Activated CD8-positive, alpha-beta memory T cell treated with anti-CD3 and anti-CD28 coated beads, Interleukin-2, amount 10 ng/mL, durations not matched to agents 7 days and 5 days (primary cell): ENCODE results near the gene SNAI3. TPM values are rescaled to one million over a fixed set of nuclear protein-coding genes. Genes with fewer than 3 reads are reported as not detected.

Experiments
- ATAC-seq: fragments of 150-1000 bp; cut with Tn5 transposase; one replicate; pipeline ENCODE4 v1.10.0; 2021; ENCODE audit warnings: moderate library complexity
- CTCF ChIA-PET: fragments of 350-600 bp; sonication (Branson Sonifier 250); formaldehyde crosslinking; loops from one replicate; lab custom pipeline; 2021; ENCODE audit warnings: antibody characterized with exemption; lab: Charles Lee
- DNase-seq: peaks from one replicate; pipeline ENCODE4 v3.0.0-alpha.2; 2020
- H3K27ac Mint-ChIP-seq: one replicate; pipeline ENCODE4 v1.8.0; 2021; ENCODE audit warnings: mild to moderate bottlenecking, mixed read lengths
- H3K27me3 Mint-ChIP-seq: one replicate; pipeline ENCODE4 v1.8.0; 2021; ENCODE audit warnings: mixed read lengths
- H3K36me3 Mint-ChIP-seq: one replicate; pipeline ENCODE4 v1.8.0; 2021; ENCODE audit warnings: mild to moderate bottlenecking, mixed read lengths
- H3K4me1 Mint-ChIP-seq: one replicate; pipeline ENCODE4 v1.8.0; 2021; ENCODE audit warnings: mixed read lengths
- H3K4me3 Mint-ChIP-seq: one replicate; pipeline ENCODE4 v1.8.0; 2021; ENCODE audit warnings: mild to moderate bottlenecking, moderate library complexity, mixed read lengths
- H3K9me3 Mint-ChIP-seq: one replicate; pipeline ENCODE4 v1.8.0; 2022; ENCODE audit warnings: low read depth, mixed read lengths
- microRNA-seq: library from miRNA; unstranded; fragments of <30 nt; microRNA quantifications from one replicate; pipeline ENCODE4 v1.2.0, GENCODE V29; 2022
- total RNA-seq, 2 experiments: library from RNA; stranded (reverse); gene quantifications; one replicate each; pipeline ENCODE4 v1.2.3, GENCODE V29; 2021

The SNAI3 gene
- total RNA-seq, 2 experiments from 2014 or later, result 5.6 to 14.1 TPM

DNA sequence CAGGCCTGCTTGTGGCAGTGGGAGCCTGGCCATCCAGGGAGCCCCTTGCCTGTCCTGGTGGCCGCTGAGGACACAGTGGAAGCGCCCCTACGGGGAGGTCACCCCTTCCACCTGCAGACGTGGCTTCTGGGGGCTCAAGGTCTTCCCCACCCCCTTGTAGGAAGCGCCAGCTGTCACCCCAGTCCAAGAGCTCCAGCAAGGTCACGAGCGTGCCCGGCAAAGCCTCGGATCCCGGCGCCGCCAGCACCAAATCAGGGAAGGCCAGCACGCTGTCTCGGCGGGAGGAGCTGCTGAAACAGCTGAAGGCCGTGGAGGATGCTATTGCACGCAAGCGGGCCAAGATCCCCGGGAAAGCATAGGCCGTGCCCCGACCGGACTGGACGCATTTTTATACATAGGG is 55.4 kb downstream of the SNAI3 start:
- Mint-ChIP-seq H3K36me3 (peaks cover 17% of the 10 kb centered on the region), H3K4me1 (peaks cover 15% of the 10 kb centered on the region), H3K4me3 (no peak overlapping the region), H3K9me3 (no peaks in the 10 kb centered on the region), H3K27me3 (peaks cover under 1% of the 10 kb centered on the region), H3K27ac (no peak overlapping the region)
- ATAC-seq, result no peak
- CTCF ChIA-PET, result interaction anchor here (1.5 kb wide), 1 partner anchor 71 kb away, joined by 3 read pairs; no protein-coding TSS in a partner anchor
- DNase-seq, result no peak

DNA sequence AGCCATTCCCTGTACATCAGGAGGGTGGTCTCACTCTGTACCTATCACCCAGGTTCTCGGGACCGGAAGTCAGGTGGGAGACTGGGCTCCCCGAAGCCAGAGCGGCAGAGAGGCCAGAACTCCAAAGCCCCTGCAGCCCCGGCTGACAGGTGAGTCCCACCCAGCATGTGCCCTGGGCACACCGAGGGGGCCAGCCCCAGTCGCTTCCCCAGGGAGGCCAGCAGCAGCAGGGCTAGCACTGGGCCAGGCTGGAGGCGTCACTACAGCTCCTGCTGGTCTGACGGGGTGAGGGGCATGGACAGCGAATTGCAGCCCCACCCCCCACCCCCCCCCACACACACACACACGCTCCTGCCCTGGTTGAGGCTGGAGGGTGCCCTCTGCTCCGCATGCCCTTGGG is 55.9 kb downstream of the SNAI3 start:
- ATAC-seq (no peak), DNase-seq (no peak)
- CTCF ChIA-PET, result interaction anchor here (1.5 kb wide), 1 partner anchor 71 kb away, joined by 3 read pairs; no protein-coding TSS in a partner anchor
- Mint-ChIP-seq H3K4me3 (no peak overlapping the region), H3K4me1 (peaks cover 14% of the 10 kb centered on the region), H3K36me3 (peaks cover 17% of the 10 kb centered on the region), H3K9me3 (no peaks in the 10 kb centered on the region), H3K27ac (no peak overlapping the region), H3K27me3 (no peaks in the 10 kb centered on the region)

DNA sequence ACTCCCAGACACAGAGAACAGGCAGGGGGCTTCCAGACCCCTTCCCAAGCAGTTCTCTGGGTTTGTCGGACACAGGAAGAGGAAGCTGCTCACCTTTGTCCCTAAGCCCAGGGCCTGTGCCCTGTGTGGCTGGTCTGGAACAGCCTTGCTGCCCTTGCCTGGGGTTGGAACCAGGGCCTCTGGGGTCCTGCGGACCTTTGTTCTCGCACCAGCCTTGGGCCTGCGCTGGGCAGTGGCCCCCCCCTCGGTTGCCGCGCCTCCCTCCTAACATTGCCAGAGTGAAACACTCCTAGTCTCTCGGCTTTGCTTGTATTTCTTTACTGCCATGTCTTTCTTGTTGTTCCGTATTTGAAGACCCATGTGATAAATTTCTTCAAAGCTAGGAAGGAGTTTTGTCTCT is 56.5 kb downstream of the SNAI3 start:
- Mint-ChIP-seq H3K4me3 (no peak overlapping the region), H3K4me1 (peaks cover 14% of the 10 kb centered on the region), H3K9me3 (no peaks in the 10 kb centered on the region), H3K36me3 (peaks cover 17% of the 10 kb centered on the region), H3K27ac (peak overlapping the region; percentile 38), H3K27me3 (no peaks in the 10 kb centered on the region)
- no peak for DNase-seq
- CTCF ChIA-PET, result interaction anchor here (1.6 kb wide), 1 partner anchor 10 kb away, joined by 4 read pairs; no protein-coding TSS in a partner anchor
- no peak for ATAC-seq

DNA sequence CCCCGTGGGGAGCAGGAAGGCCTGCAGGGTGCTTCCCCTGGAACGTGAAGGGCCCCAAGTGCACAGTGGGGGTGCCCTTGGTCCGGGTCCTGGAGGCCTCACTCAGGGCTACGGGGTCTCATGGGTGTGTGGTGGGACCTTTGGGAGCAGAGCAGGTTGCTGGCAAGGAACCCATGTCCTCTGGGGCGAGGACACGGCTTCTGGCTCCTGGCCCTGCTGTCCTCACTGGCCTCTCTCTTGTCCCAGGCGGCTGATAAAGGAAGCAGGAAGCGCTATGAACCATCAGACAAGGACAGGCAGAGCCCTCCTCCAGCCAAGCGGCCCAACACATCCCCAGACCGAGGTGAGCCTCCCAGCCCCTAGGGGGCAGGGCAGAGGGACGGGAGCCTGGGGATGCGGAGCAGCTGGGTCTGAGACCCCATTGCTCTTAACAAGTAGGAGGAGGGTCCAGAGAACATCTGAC is 57.8 kb downstream of the SNAI3 start:
- ATAC-seq (no peak), DNase-seq (no peak)
- CTCF ChIA-PET, result interaction anchor here (1.6 kb wide), 1 partner anchor 9 kb away, joined by 4 read pairs; no protein-coding TSS in a partner anchor
- Mint-ChIP-seq H3K9me3 (no peaks in the 10 kb centered on the region), H3K4me1 (peaks cover 18% of the 10 kb centered on the region), H3K27me3 (no peaks in the 10 kb centered on the region), H3K27ac (no peak overlapping the region), H3K36me3 (peaks cover 20% of the 10 kb centered on the region), H3K4me3 (no peak overlapping the region)

Small RNA genes within 50 kb of the gene (microRNA-seq; reads per million reads assigned to microRNA genes)
- gene MIR4722, result not detected

Other genes with a start within 250 kb of the SNAI3 start
- gene ZFPM1, start 233.2 kb downstream of the SNAI3 start, total RNA-seq, result 10 to 100 TPM; 15.1 to 21.0 TPM
- 10 to 100 TPM; 88.1 to 93.9 TPM for gene ZC3H18, start 116.1 kb downstream of the SNAI3 start, total RNA-seq
- gene IL17C, start 47.9 kb downstream of the SNAI3 start, total RNA-seq, result under 1 TPM in 1 of 2 experiments, not detected in 1; 0.29 TPM
- gene CYBA, start 35.5 kb downstream of the SNAI3 start, total RNA-seq, result 100 to 1,000 TPM; 461 to 494 TPM
- 100 to 1,000 TPM; 112 to 134 TPM for gene MVD, start 23.4 kb downstream of the SNAI3 start, total RNA-seq
- gene RNF166, start 19.9 kb upstream of the SNAI3 start, total RNA-seq, result 100 to 1,000 TPM; 124 to 174 TPM
- 10 to 100 TPM; 31.1 to 40.0 TPM for gene CTU2, start 20.0 kb upstream of the SNAI3 start, total RNA-seq
- 100 to 1,000 TPM; 269 to 347 TPM for gene PIEZO1, start 98.7 kb upstream of the SNAI3 start, total RNA-seq
- gene CDT1, start 117.3 kb upstream of the SNAI3 start, total RNA-seq, result 100 to 1,000 TPM; 124 to 191 TPM
- gene APRT, start 125.4 kb upstream of the SNAI3 start, total RNA-seq, result 100 to 1,000 TPM; 127 to 148 TPM
- 10 to 100 TPM; 30.8 to 38.8 TPM for gene GALNS, start 170.4 kb upstream of the SNAI3 start, total RNA-seq
- 10 to 100 TPM; 49.2 to 51.3 TPM for gene TRAPPC2L, start 170.6 kb upstream of the SNAI3 start, total RNA-seq
- gene PABPN1L, start 180.2 kb upstream of the SNAI3 start, total RNA-seq, result not detected